GM19193 (cell line): ENCODE data around the gene EXT2.

Experiments used
- POLR2A ChIP-seq: IDR thresholded peaks from 4 replicates; pipeline ENCODE4 v1.6.1; 2011; ENCODE audit not compliant: insufficient read depth, insufficient read length; ENCODE audit errors: extremely low read depth

The EXT2 gene

GRCh38 chr11:44241851-44242250 is 146.4 kb downstream of the EXT2 start:
- TF ChIP-seq POLR2A, result no peak

- no peak for TF ChIP-seq POLR2A
These were observed 147.6 kb downstream of the EXT2 start for GRCh38 chr11:44243086-44243485.

GRCh38 chr11:44243595-44244343 is 148.3 kb downstream of the EXT2 start:
- TF ChIP-seq POLR2A, result no peak

GRCh38 chr11:44244639-44245310 is 149.3 kb downstream of the EXT2 start:
- TF ChIP-seq POLR2A, result no peak

- no peak for TF ChIP-seq POLR2A
These were observed 151.2 kb downstream of the EXT2 start for GRCh38 chr11:44246726-44247125.

GRCh38 chr11:44247508-44247907 is 152.0 kb downstream of the EXT2 start:
- TF ChIP-seq POLR2A, result no peak

GRCh38 chr11:44248109-44248508 is 152.6 kb downstream of the EXT2 start:
- TF ChIP-seq POLR2A, result no peak

GRCh38 chr11:44250421-44250820 is 154.9 kb downstream of the EXT2 start:
- TF ChIP-seq POLR2A, result no peak

- TF ChIP-seq POLR2A, result no peak
These were observed 157.6 kb downstream of the EXT2 start for GRCh38 chr11:44252999-44253602.

GRCh38 chr11:44255406-44256071 is 160.1 kb downstream of the EXT2 start:
- TF ChIP-seq POLR2A, result no peak

GRCh38 chr11:44256673-44257291 is 161.3 kb downstream of the EXT2 start:
- TF ChIP-seq POLR2A, result no peak

- no peak for TF ChIP-seq POLR2A
These were observed 162.1 kb downstream of the EXT2 start for GRCh38 chr11:44257338-44258189.

- no peak for TF ChIP-seq POLR2A
These were observed 162.7 kb downstream of the EXT2 start for GRCh38 chr11:44258190-44258489.

GRCh38 chr11:44258839-44259420 is 163.5 kb downstream of the EXT2 start:
- no peak for TF ChIP-seq POLR2A
